Skeletal muscle satellite cell (primary cell): Measurements from ENCODE around the gene TTC16.
A peak's percentile ranks its signal among the peaks of the same experiment; 100 is the strongest.

ENCODE experiments used
- H3K27me3 ChIP-seq: 2 replicates; pipeline ENCODE4 v1.7.0; 2013; ENCODE audit warnings: low read length; ENCODE audit not compliant: control insufficient read depth, insufficient read depth
- H3K36me3 ChIP-seq: 2 replicates; pipeline ENCODE4 v1.7.0; 2013; ENCODE audit warnings: mild to moderate bottlenecking, control low read depth, low read length; ENCODE audit not compliant: insufficient read depth
- H3K4me1 ChIP-seq: 2 replicates; pipeline ENCODE4 v1.7.0; 2013; ENCODE audit warnings: low read length; ENCODE audit not compliant: control insufficient read depth, insufficient read depth
- H3K4me2 ChIP-seq: 2 replicates; pipeline ENCODE4 v1.7.0; 2013; ENCODE audit warnings: mild to moderate bottlenecking, low read length
- H3K4me3 ChIP-seq: 2 replicates; pipeline ENCODE4 v1.7.0; 2013; ENCODE audit warnings: low read length
- H3K9ac ChIP-seq: 2 replicates; pipeline ENCODE4 v1.7.0; 2013; ENCODE audit warnings: mild to moderate bottlenecking, low read depth, low read length, moderate library complexity
- H3K9me3 ChIP-seq: replicated peaks from 2 replicates; pipeline ENCODE4 v1.7.0; 2013; ENCODE audit warnings: mild to moderate bottlenecking, control low read depth, low read length

The TTC16 gene

DNA sequence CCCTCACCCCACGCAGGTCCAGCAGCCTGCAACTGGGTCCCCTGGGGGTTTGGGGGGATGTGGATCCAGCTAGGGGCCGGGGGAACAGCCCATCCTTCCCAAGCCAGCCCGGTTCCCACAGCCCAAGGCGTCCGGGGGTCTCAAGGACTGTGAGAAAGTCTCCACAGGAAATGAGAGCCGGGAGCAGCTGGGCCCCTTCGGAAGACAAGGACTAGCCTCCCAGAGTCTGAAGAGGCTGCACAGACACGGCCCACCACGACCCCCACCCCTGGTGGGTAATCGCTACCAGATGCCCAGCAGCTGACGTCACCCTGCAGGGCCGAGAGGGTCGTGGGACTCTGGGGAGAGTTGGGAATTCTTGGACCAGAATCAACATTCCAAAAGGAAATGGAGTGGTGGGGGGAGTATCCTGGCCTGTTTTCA lies 52.0 kb downstream of the TTC16 start:
- no peak overlapping the region for H3K9ac ChIP-seq
- H3K4me3 ChIP-seq, result no peak overlapping the region
- no peaks in the 10 kb centered on the region for H3K36me3 ChIP-seq
- H3K4me2 ChIP-seq, result no peak overlapping the region
- peaks cover 5% of the 10 kb centered on the region for H3K4me1 ChIP-seq
- H3K27me3 ChIP-seq, result peaks cover 26% of the 10 kb centered on the region
- no peaks in the 10 kb centered on the region for H3K9me3 ChIP-seq

DNA sequence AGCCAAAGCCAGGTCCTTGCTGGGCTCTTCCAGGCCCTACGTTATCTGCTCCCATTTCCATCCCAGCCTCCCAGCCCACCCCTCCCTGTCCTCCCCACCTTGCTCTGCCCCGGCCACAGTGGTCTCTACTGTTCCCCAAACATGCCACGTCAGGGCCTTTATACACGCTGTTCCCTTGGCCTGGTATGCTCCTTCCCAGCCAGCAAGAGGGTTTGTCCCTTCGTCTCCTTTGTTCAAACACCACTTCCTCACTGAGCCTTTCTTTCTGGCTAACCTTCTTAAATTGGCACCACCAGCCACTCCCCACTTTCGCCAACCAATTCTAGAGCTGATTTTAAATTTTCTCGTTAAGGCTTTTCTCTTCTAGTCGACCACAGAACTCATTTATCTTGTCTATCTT lies 52.8 kb downstream of the TTC16 start:
- Histone ChIP-seq H3K27me3 (peaks cover 24% of the 10 kb centered on the region), H3K4me2 (no peak overlapping the region), H3K9ac (no peak overlapping the region), H3K36me3 (no peaks in the 10 kb centered on the region), H3K4me3 (no peak overlapping the region), H3K4me1 (peaks cover 5% of the 10 kb centered on the region), H3K9me3 (no peaks in the 10 kb centered on the region)

DNA sequence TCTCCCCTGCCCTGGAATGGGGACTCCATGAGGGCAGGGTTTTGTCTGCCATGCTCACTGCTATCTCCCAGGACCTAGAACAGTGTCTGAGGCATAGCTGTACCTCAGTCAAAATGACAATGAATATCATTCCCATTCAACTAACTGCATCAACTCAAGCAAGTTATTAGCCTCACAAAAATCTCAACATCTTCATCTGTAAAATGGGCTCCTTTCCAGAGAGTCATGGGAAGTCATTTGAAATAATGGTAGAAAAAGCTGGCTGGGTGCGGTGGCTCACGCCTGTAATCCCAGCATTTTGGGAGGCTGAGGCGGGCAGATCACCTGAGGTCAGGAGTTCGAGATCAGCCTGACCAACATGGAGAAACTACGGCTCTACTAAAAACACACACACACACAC lies 53.2 kb downstream of the TTC16 start:
- Histone ChIP-seq H3K4me1 (peaks cover 5% of the 10 kb centered on the region), H3K9me3 (no peaks in the 10 kb centered on the region), H3K36me3 (no peaks in the 10 kb centered on the region), H3K9ac (no peak overlapping the region), H3K4me2 (no peak overlapping the region), H3K27me3 (peaks cover 25% of the 10 kb centered on the region), H3K4me3 (no peak overlapping the region)

DNA sequence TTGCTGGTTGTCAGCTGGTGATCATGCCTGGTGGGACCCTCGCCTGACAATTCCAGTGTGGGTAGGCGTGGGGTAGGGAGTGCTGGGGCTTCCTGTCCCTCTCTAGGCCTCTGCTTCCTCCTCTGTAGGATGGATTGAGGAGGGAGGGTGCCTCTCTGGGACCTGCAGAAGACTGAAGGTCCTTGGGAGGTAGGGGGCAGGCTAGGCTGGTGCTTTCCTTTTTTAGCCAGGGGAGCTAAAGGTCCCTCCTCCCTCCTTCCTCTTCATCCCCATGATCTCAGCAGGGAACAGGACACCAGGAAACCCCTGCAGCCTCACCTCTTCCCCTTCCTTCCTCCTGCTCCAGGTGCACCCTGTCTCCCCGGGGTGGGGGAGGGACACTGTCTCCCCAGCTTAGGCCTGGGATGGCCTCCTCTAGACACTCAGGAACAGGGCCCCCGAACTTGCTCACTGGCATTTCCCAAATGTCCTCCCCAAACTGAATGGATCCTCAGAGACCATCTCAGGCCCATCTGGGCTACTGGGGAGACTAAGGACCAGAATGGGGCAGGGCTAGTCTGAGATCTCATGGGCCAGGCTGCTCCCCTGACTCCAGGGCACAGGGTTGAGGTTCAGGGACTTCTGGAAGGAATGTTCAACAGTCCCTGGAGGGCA lies 54.2 kb downstream of the TTC16 start:
- Histone ChIP-seq H3K36me3 (no peaks in the 10 kb centered on the region), H3K9me3 (no peaks in the 10 kb centered on the region), H3K9ac (no peak overlapping the region), H3K27me3 (peaks cover 30% of the 10 kb centered on the region), H3K4me3 (no peak overlapping the region), H3K4me1 (peaks cover 5% of the 10 kb centered on the region), H3K4me2 (no peak overlapping the region)

DNA sequence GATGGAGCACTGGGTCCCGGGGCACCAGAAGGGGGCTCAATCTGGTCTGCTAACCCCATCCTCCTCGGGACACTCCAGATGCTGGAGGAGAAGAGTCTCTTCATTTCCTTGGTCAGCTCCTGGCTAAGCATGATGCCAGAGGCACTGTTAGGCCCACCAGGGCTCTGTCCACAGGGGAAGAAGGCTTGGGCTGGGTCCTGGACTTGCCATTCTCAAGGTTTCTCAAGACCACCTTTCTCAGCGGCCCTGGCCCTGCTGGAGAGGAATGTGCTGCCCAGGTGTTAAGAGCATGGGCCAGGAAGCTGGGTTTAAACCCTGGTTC lies 54.7 kb downstream of the TTC16 start:
- Histone ChIP-seq H3K9ac (no peak overlapping the region), H3K4me3 (no peak overlapping the region), H3K27me3 (peaks cover 30% of the 10 kb centered on the region), H3K9me3 (no peaks in the 10 kb centered on the region), H3K4me1 (peaks cover 5% of the 10 kb centered on the region), H3K36me3 (no peaks in the 10 kb centered on the region), H3K4me2 (peak overlapping the region; percentile 92)

DNA sequence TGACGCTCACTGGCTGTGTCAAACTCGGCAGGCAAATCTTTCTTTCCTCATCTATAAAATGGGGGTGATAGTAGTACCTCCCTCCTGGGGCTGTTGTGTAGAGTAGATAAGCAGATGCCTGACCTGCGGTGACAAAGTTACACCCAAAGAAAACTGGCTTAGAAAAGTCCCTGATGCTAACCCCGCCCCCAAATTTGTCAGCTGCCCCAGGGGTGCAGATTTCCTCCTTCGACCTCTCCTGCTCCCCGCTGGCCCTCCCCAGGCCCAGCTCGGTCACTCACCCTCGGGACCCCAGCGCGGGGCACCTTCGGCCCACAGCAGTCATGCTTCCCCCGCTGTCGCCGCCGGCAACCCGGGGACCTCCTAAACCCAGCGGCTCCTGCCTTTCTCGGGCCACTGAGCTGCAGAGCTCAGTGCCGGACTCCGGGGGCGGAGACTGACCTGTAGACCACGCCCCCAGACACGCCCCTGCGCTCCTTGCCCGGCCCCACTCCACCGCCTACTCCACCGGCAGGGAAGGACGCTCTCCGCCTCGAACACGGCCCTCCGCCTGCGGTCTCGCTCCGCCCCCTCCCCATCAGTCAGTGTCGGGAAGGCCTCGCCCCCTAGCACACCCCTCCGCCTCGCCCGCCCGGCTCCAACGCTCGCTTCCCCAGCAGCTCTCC lies 55.2 kb downstream of the TTC16 start:
- Histone ChIP-seq H3K9ac (no peak overlapping the region), H3K4me2 (peak overlapping the region; percentile 92), H3K4me1 (peaks cover 5% of the 10 kb centered on the region), H3K4me3 (peak overlapping the region; percentile 69), H3K9me3 (no peaks in the 10 kb centered on the region), H3K27me3 (peaks cover 27% of the 10 kb centered on the region), H3K36me3 (no peaks in the 10 kb centered on the region)

DNA sequence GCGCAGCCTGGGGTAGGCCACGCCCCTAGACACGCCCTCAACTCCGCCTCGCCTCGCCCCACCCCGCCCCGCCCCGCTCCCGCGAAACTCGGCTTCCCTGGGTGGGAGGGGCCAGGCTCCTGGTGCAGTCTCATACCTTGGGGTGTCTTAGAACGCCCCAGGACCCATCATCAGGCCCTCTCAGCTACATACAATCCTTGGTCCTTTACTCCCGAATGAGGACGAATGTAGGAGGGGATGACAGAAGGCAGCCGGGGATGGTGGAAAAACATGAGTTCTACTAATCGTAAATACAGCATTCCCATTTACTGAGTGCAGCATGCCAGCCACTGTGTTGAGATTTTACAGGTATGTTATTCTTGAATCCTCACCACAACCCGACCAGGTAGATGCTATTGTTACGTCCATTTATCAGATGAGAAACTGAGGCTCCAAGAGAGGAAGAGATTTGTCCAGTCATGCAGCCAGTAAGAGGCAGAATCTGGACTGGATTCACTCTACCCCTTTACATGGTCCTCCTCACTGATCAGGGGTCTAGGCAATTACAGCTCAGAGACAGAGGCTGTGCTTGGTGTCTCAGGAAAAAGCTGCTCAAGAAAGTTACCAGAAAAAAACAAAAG lies 55.8 kb downstream of the TTC16 start:
- Histone ChIP-seq H3K4me3 (peak overlapping the region; percentile 69), H3K4me1 (peaks cover 5% of the 10 kb centered on the region), H3K36me3 (no peaks in the 10 kb centered on the region), H3K9ac (no peak overlapping the region), H3K4me2 (peak overlapping the region; percentile 92), H3K27me3 (peaks cover 32% of the 10 kb centered on the region), H3K9me3 (no peaks in the 10 kb centered on the region)

DNA sequence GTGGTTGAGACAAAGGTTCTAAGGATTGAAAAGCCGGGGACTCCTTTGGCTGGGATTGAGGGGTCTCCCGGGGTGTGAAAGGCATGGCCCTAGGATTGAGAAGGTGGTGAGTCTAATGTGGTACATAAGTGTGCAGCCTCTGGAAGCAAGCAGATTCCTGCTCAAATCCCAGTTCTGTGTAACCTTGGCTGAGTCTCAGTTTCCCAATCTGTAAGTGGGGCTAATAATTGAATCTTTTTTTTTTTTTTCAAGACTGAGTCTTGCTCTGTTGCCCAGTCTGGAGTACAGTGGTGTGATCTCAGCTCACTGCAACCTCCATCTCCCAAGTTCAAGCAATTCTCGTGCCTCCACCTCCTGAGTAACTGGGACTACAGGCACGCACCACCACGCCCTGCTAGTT lies 56.7 kb downstream of the TTC16 start:
- no peaks in the 10 kb centered on the region for H3K9me3 ChIP-seq
- no peak overlapping the region for H3K4me2 ChIP-seq
- H3K36me3 ChIP-seq, result no peaks in the 10 kb centered on the region
- no peak overlapping the region for H3K4me3 ChIP-seq
- peaks cover 5% of the 10 kb centered on the region for H3K4me1 ChIP-seq
- H3K9ac ChIP-seq, result no peak overlapping the region
- H3K27me3 ChIP-seq, result peaks cover 32% of the 10 kb centered on the region

DNA sequence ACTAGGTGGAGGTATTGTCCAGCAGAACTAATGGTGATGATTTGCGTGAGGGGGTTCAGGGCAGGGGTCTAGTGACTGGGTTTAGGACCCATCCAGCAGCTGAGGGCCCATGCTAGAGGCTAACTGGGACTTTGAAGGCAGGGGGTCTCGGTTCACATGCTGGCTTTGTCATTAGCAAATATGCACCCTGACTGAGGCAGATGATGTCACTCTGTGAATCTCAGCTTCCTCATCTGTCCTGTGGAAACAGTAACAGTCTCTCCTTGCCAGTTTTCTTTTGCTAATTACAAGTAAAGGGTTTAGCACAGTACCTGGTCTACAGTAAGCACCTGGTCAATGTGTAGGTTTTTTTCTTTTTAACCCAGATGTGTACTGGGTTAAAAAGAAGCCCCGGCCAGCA lies 57.4 kb downstream of the TTC16 start:
- H3K27me3 ChIP-seq, result peaks cover 32% of the 10 kb centered on the region
- H3K9me3 ChIP-seq, result no peaks in the 10 kb centered on the region

DNA sequence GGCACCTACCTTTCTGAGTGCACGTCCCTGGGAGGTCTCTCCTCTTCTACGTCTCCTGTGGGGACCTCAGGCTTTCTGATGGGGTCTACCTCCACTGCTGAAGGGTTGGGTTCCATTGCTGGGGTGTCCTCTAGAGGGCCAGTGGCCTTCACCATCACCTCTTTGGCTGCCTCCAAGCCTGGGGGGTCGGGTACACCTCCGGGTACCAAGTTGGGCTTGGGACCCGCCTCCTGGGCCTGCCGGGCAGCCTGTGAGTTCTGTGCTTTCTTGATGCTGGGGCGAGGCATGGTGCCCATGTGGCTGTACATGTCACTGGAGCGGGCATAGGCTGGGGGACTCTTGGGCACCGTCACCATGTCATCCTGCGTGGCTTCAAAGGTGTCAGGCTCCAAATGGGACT lies 58.1 kb downstream of the TTC16 start:
- Histone ChIP-seq H3K9me3 (no peaks in the 10 kb centered on the region), H3K4me2 (no peak overlapping the region), H3K9ac (no peak overlapping the region), H3K27me3 (peaks cover 32% of the 10 kb centered on the region), H3K4me1 (peaks cover 5% of the 10 kb centered on the region), H3K4me3 (no peak overlapping the region), H3K36me3 (no peaks in the 10 kb centered on the region)

More for the DNA sequence above, 57.4 kb downstream of the TTC16 start:
- Histone ChIP-seq H3K4me1 (peaks cover 5% of the 10 kb centered on the region), H3K36me3 (no peaks in the 10 kb centered on the region), H3K4me3 (no peak overlapping the region), H3K9ac (no peak overlapping the region), H3K4me2 (no peak overlapping the region)

DNA sequence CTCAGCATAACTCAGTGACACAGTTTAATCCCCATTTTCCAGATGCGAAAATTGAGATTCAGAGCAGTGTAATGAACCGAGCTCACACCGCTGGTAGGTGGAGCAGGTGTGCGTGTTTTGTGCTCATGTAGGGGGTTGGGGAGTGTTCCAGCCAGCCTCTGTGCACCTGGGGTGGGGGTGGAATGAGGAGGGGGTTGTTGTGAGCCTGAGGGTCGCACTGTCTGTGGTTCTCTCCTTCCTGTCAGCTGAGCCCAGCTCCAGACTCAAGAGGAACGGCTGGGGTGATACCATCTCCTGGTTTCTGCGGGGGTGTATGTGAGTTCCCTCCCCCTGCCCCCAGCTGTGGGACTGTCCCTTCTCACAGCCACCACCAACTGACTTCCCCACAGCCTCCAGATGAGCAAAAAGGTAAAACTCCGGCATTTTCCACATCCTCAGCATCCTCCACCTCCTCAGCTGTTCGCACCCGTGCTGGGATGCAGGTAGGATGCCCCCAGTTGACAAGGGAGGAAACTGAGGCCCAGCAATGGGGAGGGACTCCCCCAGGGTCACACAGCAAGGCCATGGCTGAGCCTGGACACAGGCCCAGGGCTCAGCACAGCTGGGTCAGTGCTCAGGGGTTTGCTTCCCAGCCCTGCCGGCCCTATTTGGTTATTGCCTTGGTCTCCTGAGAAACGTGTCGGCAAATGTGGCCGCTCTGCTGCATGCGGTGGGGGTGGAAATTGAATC lies 60.5 kb downstream of the TTC16 start:
- H3K4me2 ChIP-seq, result no peak overlapping the region
- no peaks in the 10 kb centered on the region for H3K36me3 ChIP-seq
- H3K27me3 ChIP-seq, result peaks cover 26% of the 10 kb centered on the region
- no peak overlapping the region for H3K9ac ChIP-seq
- no peaks in the 10 kb centered on the region for H3K9me3 ChIP-seq
- H3K4me1 ChIP-seq, result no peaks in the 10 kb centered on the region
- no peak overlapping the region for H3K4me3 ChIP-seq
